IPS-18c (cell line): ENCODE measurements around the gene ATG13.
A peak's percentile ranks its signal among the peaks of the same experiment; 100 is the strongest.
"Not testable (repeated sequence)": the region's sequence is repeated elsewhere in the genome, so short reads cannot be mapped to it uniquely, and the experiment has no call there.

ENCODE experiments used
- H3K4me3 ChIP-seq: 2 replicates; pipeline ENCODE4 v1.7.0; 2013; ENCODE audit warnings: low read depth, mild to moderate bottlenecking, low read length, moderate library complexity; ENCODE audit not compliant: insufficient read depth
- H3K9me3 ChIP-seq: one replicate; pipeline ENCODE4 v1.6.1; 2013; ENCODE audit warnings: mild to moderate bottlenecking, low read length, moderate library complexity; ENCODE audit not compliant: control insufficient read depth, insufficient read depth

ATG13 gene

DNA sequence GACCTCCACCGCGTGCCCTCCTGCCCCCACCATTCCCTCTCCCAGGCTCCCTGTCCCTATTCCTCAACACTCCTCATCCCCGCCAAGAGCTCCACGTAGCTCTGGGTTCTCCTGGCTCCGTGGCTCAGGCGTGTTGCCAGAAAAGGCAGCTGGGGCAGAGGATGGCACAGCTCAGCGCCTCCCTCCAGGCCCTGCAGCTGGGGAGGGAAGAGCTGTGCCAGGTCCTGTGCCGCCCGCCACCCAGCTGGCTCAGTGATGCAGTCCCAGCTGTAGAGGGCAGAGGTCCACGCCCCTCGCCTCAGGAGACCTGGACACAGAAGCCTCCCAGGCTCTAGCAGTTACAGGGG is 78.8 kb downstream of the ATG13 start:
- H3K9me3 ChIP-seq = no peaks in the 10 kb centered on the region

GRCh38 chr11:46697303-46697702 is 80.0 kb downstream of the ATG13 start:
- Histone ChIP-seq H3K4me3 (no peak overlapping the region), H3K9me3 (no peaks in the 10 kb centered on the region)

More for the DNA sequence above, 78.8 kb downstream of the ATG13 start:
- H3K4me3 ChIP-seq = no peak overlapping the region

GRCh38 chr11:46697723-46698122 is 80.4 kb downstream of the ATG13 start:
- H3K9me3 ChIP-seq = no peaks in the 10 kb centered on the region
- H3K4me3 ChIP-seq = no peak overlapping the region

GRCh38 chr11:46698597-46698996 is 81.2 kb downstream of the ATG13 start:
- Histone ChIP-seq H3K4me3 (no peak overlapping the region), H3K9me3 (no peaks in the 10 kb centered on the region)

GRCh38 chr11:46700241-46701077 is 83.1 kb downstream of the ATG13 start, which contains the start of the genes ARHGAP1 and ZNF408:
TSS of gene ARHGAP1 (minus strand) at chr11:46700619. CDS start at chr11:46696107, 4,512 bp downstream.
TSS of gene ZNF408 (plus strand) at chr11:46701031. CDS start at chr11:46701048, 17 bp downstream.
- Histone ChIP-seq H3K4me3 (peak within 1 kb of the TSS; percentile 86), H3K9me3 (no peaks in the 10 kb centered on the region)

- no peaks in the 10 kb centered on the region for H3K9me3 ChIP-seq
- H3K4me3 ChIP-seq = peak overlapping the region; percentile 86
Measured at GRCh38 chr11:46701078-46701654, 83.8 kb downstream of the ATG13 start.

DNA sequence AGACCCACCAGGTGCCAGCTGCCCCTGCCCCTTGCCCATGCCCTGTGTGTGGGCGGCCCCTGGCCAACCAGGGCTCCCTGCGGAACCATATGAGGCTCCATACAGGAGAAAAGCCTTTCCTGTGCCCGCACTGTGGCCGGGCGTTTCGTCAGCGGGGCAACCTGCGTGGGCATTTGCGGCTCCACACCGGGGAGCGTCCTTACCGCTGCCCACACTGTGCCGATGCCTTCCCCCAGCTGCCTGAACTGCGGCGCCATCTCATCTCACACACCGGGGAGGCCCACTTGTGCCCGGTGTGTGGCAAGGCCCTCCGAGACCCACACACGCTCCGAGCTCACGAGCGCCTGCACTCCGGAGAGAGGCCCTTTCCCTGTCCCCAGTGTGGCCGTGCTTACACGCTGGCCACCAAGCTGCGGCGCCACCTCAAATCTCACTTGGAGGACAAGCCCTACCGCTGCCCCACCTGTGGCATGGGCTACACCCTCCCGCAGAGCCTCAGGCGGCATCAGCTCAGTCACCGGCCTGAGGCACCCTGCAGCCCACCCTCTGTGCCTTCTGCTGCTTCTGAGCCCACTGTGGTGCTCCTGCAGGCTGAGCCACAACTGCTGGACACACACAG is 87.8 kb downstream of the ATG13 start:
- Histone ChIP-seq H3K9me3 (no peaks in the 10 kb centered on the region), H3K4me3 (no peak overlapping the region)

DNA sequence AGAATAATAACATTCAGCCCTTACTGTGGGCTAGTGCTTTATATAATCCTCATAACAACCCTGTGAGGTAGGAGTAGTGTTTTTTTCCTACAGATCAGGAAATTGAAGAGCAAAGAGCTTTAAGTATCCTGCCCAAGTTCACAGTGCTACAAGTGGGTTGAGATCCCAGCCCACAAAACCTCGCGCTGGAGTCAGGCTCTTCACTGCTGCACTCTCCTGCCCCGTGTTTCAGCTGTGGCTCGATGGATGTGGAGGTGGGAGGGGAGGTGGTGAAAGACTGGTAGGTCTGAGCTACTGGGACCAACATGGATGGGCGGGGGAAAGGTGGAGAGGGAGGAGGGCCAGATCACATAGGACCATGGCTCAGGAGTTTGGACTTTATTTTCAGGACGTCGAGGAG is 89.5 kb downstream of the ATG13 start:
- no peak overlapping the region for H3K4me3 ChIP-seq
- H3K9me3 ChIP-seq = no peaks in the 10 kb centered on the region

GRCh38 chr11:46709351-46709750 is 92.0 kb downstream of the ATG13 start:
- H3K9me3 ChIP-seq, H3K4me3 ChIP-seq: not testable (repeated sequence)

DNA sequence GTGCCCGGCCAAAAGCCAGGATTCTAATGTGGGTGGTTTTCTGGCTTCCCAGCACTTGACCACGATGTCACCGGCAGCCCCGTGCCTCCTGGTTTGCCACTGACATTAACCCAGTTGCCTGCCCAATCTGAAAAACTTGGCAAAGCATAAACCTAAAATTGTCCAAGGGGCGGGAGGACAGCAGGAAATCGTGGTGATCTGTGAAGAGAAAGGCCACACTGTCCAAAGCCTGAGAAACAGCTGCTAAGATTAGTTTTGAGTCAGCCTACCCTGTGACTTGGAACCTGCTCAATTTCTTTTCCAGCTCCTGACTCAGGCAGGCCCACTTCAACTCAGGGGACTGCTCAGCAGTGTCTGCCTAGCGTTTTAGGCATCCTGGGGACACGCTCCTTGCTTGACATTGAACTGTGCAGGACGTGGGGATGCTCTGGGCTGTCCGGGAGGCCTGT is 93.5 kb downstream of the ATG13 start:
- no peaks in the 10 kb centered on the region for H3K9me3 ChIP-seq

GRCh38 chr11:46711303-46711702 is 94.0 kb downstream of the ATG13 start:
- Histone ChIP-seq H3K4me3 (no peak overlapping the region), H3K9me3 (no peaks in the 10 kb centered on the region)

More for the DNA sequence above, 93.5 kb downstream of the ATG13 start:
- H3K4me3 ChIP-seq = no peak overlapping the region

- H3K4me3 ChIP-seq = no peak overlapping the region
- no peaks in the 10 kb centered on the region for H3K9me3 ChIP-seq
Measured at GRCh38 chr11:46712874-46713576, 95.7 kb downstream of the ATG13 start.

DNA sequence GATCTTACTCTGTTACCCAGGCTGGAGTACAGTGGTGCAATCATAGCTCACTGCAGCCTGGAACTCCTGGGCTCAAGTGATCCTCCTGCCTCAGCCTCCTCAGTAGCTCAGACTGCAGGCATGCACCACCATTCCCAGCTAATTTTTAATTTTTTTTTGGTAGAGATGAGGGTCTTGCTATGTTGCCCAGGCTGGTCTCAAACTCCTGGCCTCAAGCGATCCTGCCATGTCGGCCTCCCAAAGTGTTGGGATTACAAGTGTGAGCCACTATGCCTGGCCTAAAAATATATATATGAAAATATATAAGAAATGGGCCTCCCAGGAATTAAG is 100.4 kb downstream of the ATG13 start:
- H3K9me3 ChIP-seq, H3K4me3 ChIP-seq: not testable (repeated sequence)

GRCh38 chr11:46718155-46719019 is 101.0 kb downstream of the ATG13 start:
- Histone ChIP-seq H3K4me3 (no peak overlapping the region), H3K9me3 (no peaks in the 10 kb centered on the region)

DNA sequence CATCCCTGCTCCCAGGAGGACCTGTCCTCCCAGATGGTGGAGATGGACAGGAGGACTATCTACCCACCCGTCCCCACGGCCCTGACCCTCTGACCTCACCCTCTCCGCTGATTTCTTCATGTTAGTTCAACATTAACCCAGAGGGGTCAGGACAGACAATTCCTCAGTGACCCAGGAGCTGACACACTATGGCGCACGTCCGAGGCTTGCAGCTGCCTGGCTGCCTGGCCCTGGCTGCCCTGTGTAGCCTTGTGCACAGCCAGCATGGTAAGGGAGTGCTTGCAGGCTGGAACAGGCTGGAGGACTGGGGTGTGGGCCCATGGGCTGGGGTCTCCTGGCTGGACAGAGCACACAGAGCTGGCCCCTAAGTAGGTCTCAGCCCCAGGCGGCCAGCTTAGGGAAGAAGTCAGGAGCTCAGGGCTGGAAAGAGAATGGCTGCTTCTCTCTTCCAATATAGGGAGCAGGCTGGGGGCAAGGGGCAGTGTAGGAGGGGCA is 101.7 kb downstream of the ATG13 start, which contains the start of gene F2:
F2 (plus strand) TSS at position 166 of the 495 bp plus-strand sequence; CDS start at position 189, 23 bp downstream.
- no peak within 1 kb of the TSS for H3K4me3 ChIP-seq
- no peaks in the 10 kb centered on the region for H3K9me3 ChIP-seq

DNA sequence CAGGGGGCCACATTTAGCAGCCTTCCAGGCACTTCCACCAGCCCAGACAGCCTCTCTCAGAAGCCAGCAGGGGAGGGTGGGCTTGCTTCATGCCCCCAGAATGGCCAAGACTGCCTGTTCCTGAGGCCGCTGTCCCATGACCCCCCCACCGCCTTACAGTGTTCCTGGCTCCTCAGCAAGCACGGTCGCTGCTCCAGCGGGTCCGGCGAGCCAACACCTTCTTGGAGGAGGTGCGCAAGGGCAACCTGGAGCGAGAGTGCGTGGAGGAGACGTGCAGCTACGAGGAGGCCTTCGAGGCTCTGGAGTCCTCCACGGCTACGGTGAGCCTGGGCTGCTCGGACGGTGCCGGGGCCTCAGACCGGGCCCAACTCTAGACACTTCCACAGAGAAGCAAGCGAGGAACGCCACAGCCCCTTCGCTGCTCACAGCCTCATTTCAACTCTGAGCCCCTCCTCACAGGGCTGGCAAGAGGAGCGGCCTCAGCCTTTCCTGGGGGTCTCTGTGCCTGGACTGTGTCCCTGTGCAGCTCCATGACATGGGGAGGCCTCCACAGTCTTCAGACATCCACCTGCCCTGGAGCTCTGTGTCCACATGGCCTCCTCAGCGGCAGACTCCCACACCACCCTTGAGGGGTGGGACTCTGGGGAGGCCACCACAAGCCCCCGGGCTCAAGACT is 102.3 kb downstream of the ATG13 start:
- Histone ChIP-seq H3K4me3 (no peak overlapping the region), H3K9me3 (no peaks in the 10 kb centered on the region)
